ENCODE measurements around the gene THBS1.

The THBS1 gene

DNA sequence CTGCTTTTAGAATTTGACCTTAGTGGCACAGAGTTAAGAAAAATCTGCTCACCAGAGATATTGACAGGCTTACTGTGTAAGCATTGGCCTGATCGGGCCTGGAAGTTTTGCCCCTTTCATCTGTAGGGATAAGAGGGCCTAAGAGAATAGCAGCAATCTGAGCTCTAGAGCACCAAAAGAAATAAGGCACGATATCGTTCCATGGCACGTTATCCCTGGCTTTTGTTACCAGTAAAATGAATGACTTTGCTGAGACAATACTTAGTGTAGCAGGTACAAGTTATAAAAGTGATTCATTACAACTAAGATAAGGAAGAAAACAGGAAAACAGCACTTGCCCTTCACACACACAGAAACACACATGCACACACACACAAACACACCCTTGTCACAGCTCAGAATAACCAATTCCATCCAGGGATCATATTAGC lies 5.0 kb downstream of the THBS1 start:
- TF ChIP-seq, protein P1, sequence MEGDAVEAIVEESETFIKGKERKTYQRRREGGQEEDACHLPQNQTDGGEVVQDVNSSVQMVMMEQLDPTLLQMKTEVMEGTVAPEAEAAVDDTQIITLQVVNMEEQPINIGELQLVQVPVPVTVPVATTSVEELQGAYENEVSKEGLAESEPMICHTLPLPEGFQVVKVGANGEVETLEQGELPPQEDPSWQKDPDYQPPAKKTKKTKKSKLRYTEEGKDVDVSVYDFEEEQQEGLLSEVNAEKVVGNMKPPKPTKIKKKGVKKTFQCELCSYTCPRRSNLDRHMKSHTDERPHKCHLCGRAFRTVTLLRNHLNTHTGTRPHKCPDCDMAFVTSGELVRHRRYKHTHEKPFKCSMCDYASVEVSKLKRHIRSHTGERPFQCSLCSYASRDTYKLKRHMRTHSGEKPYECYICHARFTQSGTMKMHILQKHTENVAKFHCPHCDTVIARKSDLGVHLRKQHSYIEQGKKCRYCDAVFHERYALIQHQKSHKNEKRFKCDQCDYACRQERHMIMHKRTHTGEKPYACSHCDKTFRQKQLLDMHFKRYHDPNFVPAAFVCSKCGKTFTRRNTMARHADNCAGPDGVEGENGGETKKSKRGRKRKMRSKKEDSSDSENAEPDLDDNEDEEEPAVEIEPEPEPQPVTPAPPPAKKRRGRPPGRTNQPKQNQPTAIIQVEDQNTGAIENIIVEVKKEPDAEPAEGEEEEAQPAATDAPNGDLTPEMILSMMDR (IDR thresholded peaks at IDR 0.05) = no peak
- H3K9me3 ChIP-seq = no peaks in the 10 kb centered on the region
- no peaks in the 10 kb centered on the region for H3K36me3 ChIP-seq
- no peak overlapping the region for H3K4me3 ChIP-seq (ENCODE audit: low read depth in 1 of 2, low read length in 1 of 2)
- H3K4me1 ChIP-seq (ENCODE audit: control insufficient read depth in 1 of 2, insufficient read depth in 1 of 2, low read depth in 1 of 2, low read length in 1 of 2) = peaks cover 3 to 7% of the 10 kb centered on the region in 2 experiments
- no peak overlapping the region for H3K27ac ChIP-seq
- H3K27me3 ChIP-seq = peaks cover 50% of the 10 kb centered on the region

DNA sequence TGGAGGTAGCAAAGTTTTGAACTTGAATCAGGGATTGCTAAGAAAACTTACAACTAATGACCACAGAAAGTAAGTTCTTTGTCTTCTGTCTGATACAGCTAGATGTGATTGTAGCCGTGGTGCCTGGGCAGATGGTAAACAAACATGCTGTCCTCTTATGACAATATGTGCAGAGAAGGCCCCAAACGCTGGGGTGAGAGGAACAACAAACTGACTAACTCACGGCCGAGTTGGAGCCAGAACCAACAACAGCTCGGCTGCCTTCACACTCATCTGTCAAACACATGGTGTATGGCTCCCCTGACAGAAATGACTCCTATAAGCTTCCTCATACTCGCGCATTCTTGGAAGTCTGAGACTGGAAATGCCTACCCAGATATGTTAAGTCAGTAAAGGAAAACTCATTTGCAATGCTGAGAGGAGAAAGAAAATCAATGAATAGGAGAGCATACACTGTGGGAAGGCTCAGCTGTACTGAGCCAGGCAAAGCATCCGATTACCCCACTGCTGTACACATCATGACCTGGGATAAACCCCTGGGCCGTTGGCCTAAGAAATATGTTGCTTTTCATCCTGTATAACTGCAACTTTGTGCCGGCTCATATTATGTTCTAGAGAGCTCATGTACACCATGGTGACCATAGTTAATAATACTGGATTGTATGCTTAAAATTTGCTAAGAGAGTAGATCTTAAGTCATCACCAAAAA lies 5.7 kb downstream of the THBS1 start:
- Histone ChIP-seq H3K27me3 (peaks cover 43% of the 10 kb centered on the region), H3K4me3 (ENCODE audit: low read depth in 1 of 2, low read length in 1 of 2) (no peak overlapping the region), H3K4me1 (ENCODE audit: control insufficient read depth in 1 of 2, insufficient read depth in 1 of 2, low read depth in 1 of 2, low read length in 1 of 2) (peaks cover 0 to 2% of the 10 kb centered on the region in 2 experiments), H3K9me3 (no peaks in the 10 kb centered on the region), H3K27ac (no peak overlapping the region), H3K36me3 (no peaks in the 10 kb centered on the region)
- TF ChIP-seq, protein P1 (IDR thresholded peaks at IDR 0.05) = no peak

DNA sequence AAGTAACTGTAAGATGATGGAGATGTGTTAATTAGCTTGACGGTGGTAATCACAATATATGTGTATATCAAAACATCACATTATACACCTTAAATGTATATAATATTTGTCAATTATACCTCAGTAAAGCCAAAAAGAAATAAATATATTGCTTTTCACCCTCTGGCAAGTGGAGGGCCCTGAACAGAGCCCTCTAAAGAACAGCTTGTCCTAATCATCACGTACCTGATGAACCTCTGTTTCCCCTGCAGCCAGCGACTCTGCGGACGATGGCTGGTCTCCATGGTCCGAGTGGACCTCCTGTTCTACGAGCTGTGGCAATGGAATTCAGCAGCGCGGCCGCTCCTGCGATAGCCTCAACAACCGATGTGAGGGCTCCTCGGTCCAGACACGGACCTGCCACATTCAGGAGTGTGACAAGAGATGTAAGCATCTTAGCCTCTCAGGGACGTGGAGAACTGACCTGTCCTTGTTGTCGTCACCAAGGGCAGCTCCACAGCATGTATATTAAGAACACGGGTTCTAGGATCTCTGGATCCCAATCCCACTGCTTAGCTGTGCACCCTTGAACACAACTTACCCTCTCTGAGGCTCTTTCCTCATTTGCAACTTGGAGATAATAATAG lies 6.3 kb downstream of the THBS1 start:
- Histone ChIP-seq H3K27me3 (peaks cover 36% of the 10 kb centered on the region), H3K27ac (no peak overlapping the region), H3K4me3 (ENCODE audit: low read depth in 1 of 2, low read length in 1 of 2) (no peak overlapping the region), H3K36me3 (no peaks in the 10 kb centered on the region), H3K9me3 (no peaks in the 10 kb centered on the region), H3K4me1 (ENCODE audit: control insufficient read depth in 1 of 2, insufficient read depth in 1 of 2, low read depth in 1 of 2, low read length in 1 of 2) (no peaks in the 10 kb centered on the region)
- TF ChIP-seq, protein P1 (IDR thresholded peaks at IDR 0.05) = no peak

DNA sequence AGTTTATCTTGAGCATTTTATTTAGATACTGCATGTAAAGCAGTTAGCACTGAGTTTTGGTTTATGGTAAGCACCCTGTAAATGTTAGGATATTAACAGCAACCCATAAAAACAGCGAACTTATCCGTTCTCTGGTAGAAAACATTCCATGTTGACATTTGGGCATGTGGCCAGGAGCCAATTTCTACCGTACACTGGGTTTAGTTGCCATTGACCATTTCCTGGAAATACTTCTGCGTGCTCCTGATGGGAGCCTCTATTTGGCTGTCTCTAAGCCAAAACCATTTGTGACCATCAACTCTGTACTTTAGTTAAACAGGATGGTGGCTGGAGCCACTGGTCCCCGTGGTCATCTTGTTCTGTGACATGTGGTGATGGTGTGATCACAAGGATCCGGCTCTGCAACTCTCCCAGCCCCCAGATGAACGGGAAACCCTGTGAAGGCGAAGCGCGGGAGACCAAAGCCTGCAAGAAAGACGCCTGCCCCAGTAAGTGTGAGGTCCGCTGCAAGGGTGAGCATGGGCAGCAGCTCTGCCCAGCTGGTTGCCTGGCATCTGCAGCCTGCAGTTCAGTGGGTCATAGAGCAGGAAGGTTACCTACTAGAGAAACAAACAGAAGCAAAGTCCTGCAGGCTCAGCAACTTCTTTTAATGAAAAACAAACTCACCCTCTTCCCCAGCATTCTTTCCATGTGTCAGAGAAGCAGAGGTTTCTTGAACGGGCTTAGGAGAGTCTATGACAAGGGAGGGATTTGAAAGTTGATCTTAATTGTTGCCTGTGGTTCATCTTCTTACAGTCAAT lies 7.1 kb downstream of the THBS1 start:
- TF ChIP-seq, protein P1 (IDR thresholded peaks at IDR 0.05) = no peak
- no peaks in the 10 kb centered on the region for H3K36me3 ChIP-seq

DNA sequence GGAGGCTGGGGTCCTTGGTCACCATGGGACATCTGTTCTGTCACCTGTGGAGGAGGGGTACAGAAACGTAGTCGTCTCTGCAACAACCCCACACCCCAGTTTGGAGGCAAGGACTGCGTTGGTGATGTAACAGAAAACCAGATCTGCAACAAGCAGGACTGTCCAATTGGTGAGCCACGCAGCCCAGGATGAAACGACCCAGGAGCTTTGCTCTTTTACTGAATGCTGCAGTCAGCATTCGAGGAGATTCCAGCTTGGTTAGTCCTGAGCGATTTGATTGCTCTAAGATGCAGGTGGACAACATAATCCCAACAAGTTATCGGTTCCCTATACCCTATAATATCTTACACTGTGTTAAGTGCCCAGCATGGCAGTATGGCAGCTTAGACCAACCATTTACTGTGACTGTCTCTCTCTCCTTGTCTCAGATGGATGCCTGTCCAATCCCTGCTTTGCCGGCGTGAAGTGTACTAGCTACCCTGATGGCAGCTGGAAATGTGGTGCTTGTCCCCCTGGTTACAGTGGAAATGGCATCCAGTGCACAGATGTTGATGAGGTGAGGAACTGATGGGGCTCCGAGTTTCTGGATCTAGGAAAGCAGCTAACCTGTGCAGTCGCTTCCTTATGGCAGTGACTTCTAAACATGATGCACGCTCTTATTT lies 7.8 kb downstream of the THBS1 start:
- H3K27ac ChIP-seq = no peak overlapping the region

More for the DNA sequence above, 7.1 kb downstream of the THBS1 start:
- Histone ChIP-seq H3K9me3 (no peaks in the 10 kb centered on the region), H3K27ac (no peak overlapping the region), H3K4me1 (ENCODE audit: control insufficient read depth in 1 of 2, insufficient read depth in 1 of 2, low read depth in 1 of 2, low read length in 1 of 2) (no peaks in the 10 kb centered on the region), H3K27me3 (peaks cover 29% of the 10 kb centered on the region), H3K4me3 (ENCODE audit: low read depth in 1 of 2, low read length in 1 of 2) (no peak overlapping the region)

More for the DNA sequence above, 7.8 kb downstream of the THBS1 start:
- TF ChIP-seq, protein P1 (IDR thresholded peaks at IDR 0.05) = no peak
- Histone ChIP-seq H3K4me1 (ENCODE audit: control insufficient read depth in 1 of 2, insufficient read depth in 1 of 2, low read depth in 1 of 2, low read length in 1 of 2) (no peaks in the 10 kb centered on the region), H3K27me3 (peaks cover 22% of the 10 kb centered on the region), H3K4me3 (ENCODE audit: low read depth in 1 of 2, low read length in 1 of 2) (no peak overlapping the region), H3K36me3 (no peaks in the 10 kb centered on the region), H3K9me3 (no peaks in the 10 kb centered on the region)
